OCI-LY1 (cell line): ENCODE measurements around the gene P2RX6.

Experiments
- H2AFZ ChIP-seq: fragments of 200-600 bp; sonication (generic), shearing (Covaris generic); 2 replicates; pipeline ENCODE4 v1.6.0; 2014; ENCODE audit warnings: antibody characterized with exemption, mild to moderate bottlenecking, low read length
- H3F3A ChIP-seq: fragments of 200-600 bp; sonication (generic), shearing (Covaris generic); 2 replicates; pipeline ENCODE4 v1.6.0; 2014; ENCODE audit warnings: mild to moderate bottlenecking, antibody characterized with exemption, low read length, moderate library complexity; ENCODE audit not compliant: insufficient read depth
- H3K27ac ChIP-seq: fragments of 200-600 bp; sonication (generic); 2 replicates; pipeline ENCODE4 v1.5.1; 2014; ENCODE audit warnings: low read length, mixed run types, mild to moderate bottlenecking, low read depth; ENCODE audit not compliant: poor library complexity, severe bottlenecking
- H3K27me3 ChIP-seq: fragments of 200-600 bp; sonication (generic); 2 replicates; pipeline ENCODE4 v1.6.0; 2014; ENCODE audit warnings: antibody characterized with exemption, mild to moderate bottlenecking, low read length, moderate library complexity; ENCODE audit not compliant: insufficient read depth
- H3K36me3 ChIP-seq: fragments of 200-600 bp; sonication (generic); 2 replicates; pipeline ENCODE4 v1.6.1; 2014; ENCODE audit warnings: mild to moderate bottlenecking, antibody characterized with exemption, low read length, moderate library complexity, mixed read lengths; ENCODE audit not compliant: insufficient read depth
- H3K4me1 ChIP-seq: fragments of 200-600 bp; sonication (generic); 2 replicates; pipeline ENCODE4 v1.5.1; 2014; ENCODE audit warnings: mild to moderate bottlenecking, low read length, moderate library complexity; ENCODE audit not compliant: insufficient read depth, severe bottlenecking
- H3K4me2 ChIP-seq: fragments of 200-600 bp; sonication (generic), shearing (Covaris generic); 2 replicates; pipeline ENCODE4 v1.6.1; 2014; ENCODE audit warnings: low read length
- H3K4me3 ChIP-seq: fragments of 200-600 bp; sonication (generic); 2 replicates; pipeline ENCODE4 v1.5.1; 2014; ENCODE audit warnings: low read length, low read depth, mild to moderate bottlenecking, mixed read lengths; ENCODE audit not compliant: poor library complexity, severe bottlenecking
- H3K79me2 ChIP-seq: fragments of 200-600 bp; shearing (Covaris generic); 2 replicates; pipeline ENCODE4 v1.6.1; 2016; ENCODE audit warnings: mixed run types, low read length, mixed read lengths; ENCODE audit not compliant: insufficient read depth
- H3K9ac ChIP-seq: fragments of 200-600 bp; sonication (generic), shearing (Covaris generic); 2 replicates; pipeline ENCODE4 v1.6.1; 2014; ENCODE audit warnings: mild to moderate bottlenecking, low read length, mixed read lengths
- H3K9me2 ChIP-seq: fragments of 200-600 bp; sonication (generic), shearing (Covaris generic); 2 replicates; pipeline ENCODE4 v1.6.1; 2014; ENCODE audit warnings: low read depth, mild to moderate bottlenecking, low read length, mixed read lengths
- H3K9me3 ChIP-seq: fragments of 200-600 bp; shearing (Covaris generic); 2 replicates; pipeline ENCODE4 v1.6.1; 2014; ENCODE audit warnings: low read length, mixed read lengths
- H4K20me1 ChIP-seq: fragments of 200-600 bp; sonication (generic), shearing (Covaris generic); 2 replicates; pipeline ENCODE4 v1.6.0; 2016; ENCODE audit warnings: mild to moderate bottlenecking, low read length; ENCODE audit not compliant: insufficient read depth
- CTCF ChIP-seq: fragments of 200-600 bp; sonication (generic), shearing (Covaris generic); IDR thresholded peaks from 2 replicates; pipeline ENCODE4 v1.5.1; 2017; ENCODE audit warnings: mild to moderate bottlenecking, antibody characterized with exemption, low read length, moderate library complexity, mixed read lengths
- EZH2 ChIP-seq: fragments of 200-600 bp; sonication (generic), shearing (Covaris generic); IDR thresholded peaks from 2 replicates; pipeline ENCODE4 v1.8.0; 2017; ENCODE audit warnings: borderline replicate concordance, mixed run types, mild to moderate bottlenecking, antibody characterized with exemption, low read length, moderate library complexity, mixed read lengths

P2RX6 gene

GRCh38 chr22:20988573-20989322, 26.2 kb upstream of the P2RX6 start:
- Histone ChIP-seq H3K79me2 (no peaks in the 10 kb centered on the region), H3K27me3 (no peaks in the 10 kb centered on the region), H2AFZ (no peak overlapping the region), H3K27ac (no peak overlapping the region), H3K4me2 (no peak overlapping the region), H3K4me3 (no peak overlapping the region), H3K9ac (no peak overlapping the region), H3K36me3 (peaks cover 31% of the 10 kb centered on the region; the same call in 1 of the 2 replicates), H3F3A (no peaks in the 10 kb centered on the region), H3K9me2 (no peaks in the 10 kb centered on the region), H3K9me3 (no peaks in the 10 kb centered on the region), H4K20me1 (no peaks in the 10 kb centered on the region), H3K4me1 (no peaks in the 10 kb centered on the region)
- TF ChIP-seq EZH2 (no peak), CTCF (no peak)

GRCh38 chr22:20989323-20990138, 25.4 kb upstream of the P2RX6 start:
- no peaks in the 10 kb centered on the region for H3K9me2 ChIP-seq
- H3K9me3 ChIP-seq: no peaks in the 10 kb centered on the region
- H3K4me2 ChIP-seq: no peak overlapping the region
- no peak overlapping the region for H3K9ac ChIP-seq
- H2AFZ ChIP-seq: no peak overlapping the region
- H3K27ac ChIP-seq: no peak overlapping the region
- H3K79me2 ChIP-seq: no peaks in the 10 kb centered on the region
- H3F3A ChIP-seq: no peaks in the 10 kb centered on the region
- H3K36me3 ChIP-seq: peaks cover 31% of the 10 kb centered on the region; the same call in 1 of the 2 replicates
- TF ChIP-seq EZH2 (no peak), CTCF (no peak)
- H3K4me3 ChIP-seq: no peak overlapping the region
- no peaks in the 10 kb centered on the region for H4K20me1 ChIP-seq
- H3K27me3 ChIP-seq: no peaks in the 10 kb centered on the region
- H3K4me1 ChIP-seq: no peaks in the 10 kb centered on the region

GRCh38 chr22:20990184-20991180, 24.5 kb upstream of the P2RX6 start:
- no peak overlapping the region for H2AFZ ChIP-seq
- no peak overlapping the region for H3K4me2 ChIP-seq
- no peak overlapping the region for H3K9ac ChIP-seq
- H3K27ac ChIP-seq: no peak overlapping the region
- H3K4me3 ChIP-seq: no peak overlapping the region
- TF ChIP-seq CTCF (no peak), EZH2 (no peak)
- no peaks in the 10 kb centered on the region for H3K27me3 ChIP-seq
- no peaks in the 10 kb centered on the region for H3K9me3 ChIP-seq
- H3K9me2 ChIP-seq: no peaks in the 10 kb centered on the region
- H4K20me1 ChIP-seq: no peaks in the 10 kb centered on the region
- peaks cover 31% of the 10 kb centered on the region; the same call in 1 of the 2 replicates for H3K36me3 ChIP-seq
- no peaks in the 10 kb centered on the region for H3F3A ChIP-seq
- H3K4me1 ChIP-seq: no peaks in the 10 kb centered on the region
- no peaks in the 10 kb centered on the region for H3K79me2 ChIP-seq
